NCI-H2029 (cell line): ENCODE data around the gene PDRG1.
A peak's percentile ranks its signal among the peaks of the same experiment; 100 is the strongest.

ENCODE experiments used
- DNase-seq: peaks from one replicate; lab custom pipeline; 2025; lab: John Stamatoyannopoulos, UW

The PDRG1 gene

GRCh38 chr20:31951530-31952453, at the start of gene PDRG1:
Gene PDRG1, minus strand, starts transcription at chr20:31952046. Its CDS starts 85 bp downstream, at chr20:31951961.
- peak; percentile 91 for DNase-seq

- DNase-seq: no peak
These were observed 46.4 kb upstream of the PDRG1 start for GRCh38 chr20:31998246-31998645.

GRCh38 chr20:31996996-31997395, 45.1 kb upstream of the PDRG1 start:
- DNase-seq: no peak

- DNase-seq: no peak
These were observed 40.2 kb upstream of the PDRG1 start for GRCh38 chr20:31992086-31992485.

GRCh38 chr20:31991339-31991705, 39.5 kb upstream of the PDRG1 start:
- DNase-seq: no peak

GRCh38 chr20:31990641-31991338, 38.9 kb upstream of the PDRG1 start:
- DNase-seq: no peak

- DNase-seq: no peak
These were observed 37.3 kb upstream of the PDRG1 start for GRCh38 chr20:31989030-31989645.

- DNase-seq: no peak
These were observed 36.7 kb upstream of the PDRG1 start for GRCh38 chr20:31988430-31989015.

GRCh38 chr20:31987744-31988143, 35.9 kb upstream of the PDRG1 start:
- no peak for DNase-seq

- no peak for DNase-seq
These were observed 33.2 kb upstream of the PDRG1 start for GRCh38 chr20:31984981-31985471.

- no peak for DNase-seq
These were observed 29.9 kb upstream of the PDRG1 start for GRCh38 chr20:31981784-31982183.

- DNase-seq: no peak
These were observed 28.0 kb upstream of the PDRG1 start for GRCh38 chr20:31979713-31980426.

GRCh38 chr20:31977080-31977479, 25.2 kb upstream of the PDRG1 start:
- DNase-seq: no peak

GRCh38 chr20:31975874-31976273, 24.0 kb upstream of the PDRG1 start:
- no peak for DNase-seq

GRCh38 chr20:31974951-31975487, 23.2 kb upstream of the PDRG1 start:
- no peak for DNase-seq

GRCh38 chr20:31974296-31974695, 22.4 kb upstream of the PDRG1 start:
- no peak for DNase-seq

- no peak for DNase-seq
These were observed 20.7 kb upstream of the PDRG1 start for GRCh38 chr20:31972471-31973021.

GRCh38 chr20:31969991-31970390, 18.1 kb upstream of the PDRG1 start:
- DNase-seq: no peak

- peak; percentile 25 for DNase-seq
These were observed 16.7 kb upstream of the PDRG1 start for GRCh38 chr20:31968291-31969126.

- DNase-seq: peak; percentile 67
These were observed 16.0 kb upstream of the PDRG1 start, which contains the start of gene XKR7 for GRCh38 chr20:31967830-31968249. Gene XKR7, plus strand, starts transcription at chr20:31968151. Its CDS starts 25 bp downstream, at chr20:31968176.
